GM18873 (cell line): ENCODE measurements around the gene TRMT11.
"Not testable (repeated sequence)": the region's sequence is repeated elsewhere in the genome, so short reads cannot be mapped to it uniquely, and the experiment has no call there.

ENCODE experiments used
- ATAC-seq: cut with Tn5 transposase; IDR thresholded peaks from one replicate; pipeline ENCODE4 v1.9.1; 2021; ENCODE audit warnings: mild to moderate bottlenecking, moderate library complexity, moderate number of reproducible peaks; ENCODE audit not compliant: unreplicated experiment, low FRiP score

The TRMT11 gene

DNA sequence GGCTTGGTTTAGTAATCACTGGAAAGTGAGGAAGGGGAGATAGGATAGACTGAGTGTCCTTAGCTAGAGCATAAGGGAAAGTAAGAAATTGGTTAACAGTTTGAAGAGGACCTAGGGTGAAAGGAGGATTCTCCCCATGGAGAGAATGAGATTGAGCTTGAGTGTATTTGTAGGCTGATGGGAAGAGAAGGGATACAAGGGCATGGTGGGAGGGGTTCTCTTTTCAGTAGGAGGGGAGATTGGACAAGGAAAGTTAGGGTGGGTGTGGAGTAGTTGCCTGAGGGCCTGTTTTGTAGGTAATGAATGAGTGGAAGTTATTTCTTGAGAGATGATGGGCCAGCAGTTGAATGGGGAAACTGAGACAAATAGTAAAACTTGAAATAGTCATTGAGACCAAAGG is 1.9 kb downstream of the TRMT11 start:
- ATAC-seq = no peak

DNA sequence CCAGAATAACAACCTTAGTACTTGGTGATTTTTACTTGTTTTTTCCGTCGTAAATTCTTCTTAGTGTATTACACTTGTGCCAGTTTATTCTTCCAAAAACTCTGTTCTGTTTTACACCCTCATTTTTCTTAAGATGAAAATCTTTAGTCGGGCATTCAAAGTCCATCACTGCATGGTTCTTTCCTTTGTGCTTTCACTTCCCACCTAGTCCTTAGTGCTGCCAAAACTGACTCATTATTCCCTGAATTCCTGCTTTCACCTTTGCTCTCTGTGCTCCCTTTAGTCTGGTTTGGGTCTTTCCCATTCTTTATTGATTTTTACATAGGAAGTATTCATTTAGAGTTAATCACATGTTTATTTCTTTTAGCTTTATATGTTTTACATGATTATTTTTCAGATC is 3.3 kb downstream of the TRMT11 start:
- no peak for ATAC-seq

- no peak for ATAC-seq
Observed at GRCh38 chr6:125991653-125992052, 5.3 kb downstream of the TRMT11 start.

DNA sequence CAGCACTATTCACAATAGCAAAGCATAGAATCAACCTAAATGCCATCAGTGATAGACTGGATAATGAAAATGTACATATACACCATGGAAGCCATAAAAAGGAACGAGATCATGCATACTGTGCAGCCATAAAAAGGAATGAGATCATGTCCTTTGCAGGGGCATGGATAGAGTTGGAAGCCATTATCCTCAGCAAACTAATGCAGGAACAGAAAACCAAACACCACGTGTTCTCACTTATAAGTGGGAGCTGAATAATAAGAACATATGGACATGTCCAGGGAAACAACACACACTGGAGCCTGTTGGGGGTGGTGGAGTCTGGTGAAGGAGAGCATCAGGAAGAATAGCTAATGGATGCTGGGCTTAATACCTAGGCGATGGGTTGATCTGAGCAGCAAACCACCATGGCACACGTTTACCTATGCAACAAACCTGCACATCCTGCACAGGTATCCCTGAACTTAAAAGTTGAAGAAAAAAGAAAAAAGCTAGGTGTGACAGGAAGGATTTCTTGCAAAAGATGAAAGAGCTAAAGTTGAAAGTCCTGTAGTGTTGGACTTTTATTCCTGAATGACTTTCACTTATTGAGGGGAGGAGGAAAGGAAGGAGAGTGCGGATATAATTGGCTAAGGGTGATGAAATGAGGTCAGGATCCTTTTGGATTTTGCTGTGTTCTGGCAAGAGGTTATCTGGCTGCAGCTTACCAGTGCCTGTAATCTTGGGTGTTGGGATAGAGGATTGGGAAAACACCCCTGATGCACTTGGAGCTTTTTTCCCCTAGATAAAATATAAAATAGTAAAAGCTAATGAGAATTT is 8.5 kb downstream of the TRMT11 start:
- ATAC-seq = no peak

DNA sequence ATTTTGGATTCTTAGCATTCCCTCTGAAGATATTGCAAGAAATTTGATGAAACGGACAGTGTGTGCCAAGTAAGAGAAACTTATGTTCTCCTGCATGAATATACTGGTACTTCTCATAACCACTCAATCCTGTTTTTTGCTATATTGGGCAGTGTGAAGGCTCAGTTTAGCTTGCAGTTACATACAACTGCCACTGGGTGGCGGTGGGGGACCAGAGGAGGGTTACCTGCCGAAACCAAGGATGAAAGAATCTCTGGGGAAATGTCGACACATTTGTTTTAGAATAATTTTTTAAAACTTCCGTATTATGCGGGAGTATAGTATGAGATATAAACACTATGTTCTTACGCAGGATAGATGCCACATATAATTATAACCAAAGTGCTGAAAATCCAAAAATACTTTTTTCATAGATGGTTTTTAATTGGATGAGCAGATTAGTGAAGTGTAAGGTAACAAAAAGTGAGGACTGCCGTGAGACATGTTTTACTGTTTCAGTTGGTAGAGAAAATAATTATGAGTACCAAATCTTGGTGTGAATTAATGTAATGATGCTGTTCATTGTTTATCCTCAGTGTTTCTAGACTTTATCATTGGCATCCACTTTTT is 9.7 kb downstream of the TRMT11 start:
- peak; percentile 90 for ATAC-seq

GRCh38 chr6:126002755-126003679 is 16.7 kb downstream of the TRMT11 start:
- ATAC-seq = no peak

DNA sequence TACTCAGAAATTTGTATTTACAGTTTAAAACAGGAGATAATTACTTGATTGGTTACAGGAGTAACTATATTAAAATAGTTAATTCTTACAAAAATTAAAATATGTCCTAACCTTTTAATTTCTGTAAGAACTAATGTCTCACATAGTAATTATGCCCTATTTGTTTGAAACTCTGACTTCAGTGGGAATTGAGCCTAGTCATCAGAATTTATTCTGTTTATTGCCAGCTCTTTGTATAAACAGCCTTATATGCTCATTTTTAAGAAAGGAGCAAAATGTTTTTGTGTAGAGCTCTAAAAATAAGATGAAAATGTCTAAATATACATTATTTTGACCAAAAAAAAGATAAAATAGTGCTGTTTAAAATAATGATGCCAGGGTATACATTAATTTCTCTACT is 21.5 kb downstream of the TRMT11 start:
- ATAC-seq = no peak

- no peak for ATAC-seq
Observed at GRCh38 chr6:126010040-126010439, 23.7 kb downstream of the TRMT11 start.

GRCh38 chr6:126015863-126016262 is 29.5 kb downstream of the TRMT11 start:
- ATAC-seq = no peak

DNA sequence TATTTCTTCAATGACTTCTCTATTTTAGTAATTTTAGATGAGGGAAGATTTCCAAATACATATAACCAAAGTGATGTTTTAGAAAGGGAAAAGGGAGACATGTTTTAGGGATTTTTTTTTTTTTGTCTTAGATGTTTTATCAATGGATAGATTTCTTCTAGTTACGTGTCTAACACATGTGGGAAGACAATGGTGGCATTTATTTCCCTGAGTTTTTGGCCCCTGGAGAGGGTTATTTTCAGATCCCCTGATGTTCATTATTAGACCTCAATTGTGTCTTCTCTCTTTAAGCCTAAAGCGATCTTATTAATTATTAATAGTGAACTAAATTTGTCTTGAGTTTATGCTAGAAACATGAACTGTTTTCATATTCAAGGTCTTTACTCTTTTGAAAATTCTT is 30.3 kb downstream of the TRMT11 start:
- ATAC-seq = no peak

GRCh38 chr6:126017668-126018067 is 31.3 kb downstream of the TRMT11 start:
- no peak for ATAC-seq

GRCh38 chr6:126020305-126021050 is 34.1 kb downstream of the TRMT11 start:
- no peak for ATAC-seq

DNA sequence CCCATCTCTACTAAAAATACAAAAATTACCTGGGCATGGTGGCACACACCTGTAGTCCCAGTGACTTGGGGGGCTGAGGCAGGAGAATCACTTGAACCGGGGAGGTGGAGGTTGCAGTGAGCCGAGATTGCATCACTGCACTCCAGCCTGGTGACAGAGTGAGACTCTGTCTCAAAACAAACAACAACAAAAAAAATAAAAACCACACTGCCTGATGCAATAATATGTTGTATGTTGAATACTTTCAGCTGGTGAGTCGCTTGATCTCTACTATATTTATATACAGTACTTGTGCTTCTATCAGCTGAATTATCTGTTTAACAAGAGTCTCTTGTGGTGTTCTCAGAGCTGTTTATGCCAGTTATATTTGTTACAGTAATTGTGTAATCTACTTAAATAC is 37.1 kb downstream of the TRMT11 start:
- not testable (repeated sequence) for ATAC-seq

- no peak for ATAC-seq
Observed at GRCh38 chr6:126026001-126026400, 39.7 kb downstream of the TRMT11 start.

GRCh38 chr6:126027601-126028000 is 41.3 kb downstream of the TRMT11 start:
- no peak for ATAC-seq

DNA sequence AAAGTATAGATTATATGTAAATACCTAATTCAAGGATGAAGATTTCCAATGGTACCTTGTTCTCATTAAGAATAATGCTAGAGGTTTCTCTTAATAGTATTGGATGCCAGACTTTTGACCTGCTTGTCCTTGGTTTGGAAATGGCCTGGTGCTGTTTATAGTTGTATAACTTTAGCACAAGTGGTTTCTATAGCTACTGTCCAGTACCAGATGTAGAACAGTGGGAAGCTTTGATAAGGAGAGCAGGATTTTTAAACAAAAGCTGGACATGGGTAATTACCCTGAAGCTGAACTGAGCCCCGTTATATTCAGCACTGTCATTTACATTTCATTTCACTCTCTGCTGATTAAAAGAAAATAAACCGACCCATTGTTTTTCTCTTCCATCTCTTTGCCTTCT is 43.7 kb downstream of the TRMT11 start:
- no peak for ATAC-seq

- ATAC-seq = peak; percentile 53
Observed at GRCh38 chr6:126033696-126034095, 47.4 kb downstream of the TRMT11 start.

DNA sequence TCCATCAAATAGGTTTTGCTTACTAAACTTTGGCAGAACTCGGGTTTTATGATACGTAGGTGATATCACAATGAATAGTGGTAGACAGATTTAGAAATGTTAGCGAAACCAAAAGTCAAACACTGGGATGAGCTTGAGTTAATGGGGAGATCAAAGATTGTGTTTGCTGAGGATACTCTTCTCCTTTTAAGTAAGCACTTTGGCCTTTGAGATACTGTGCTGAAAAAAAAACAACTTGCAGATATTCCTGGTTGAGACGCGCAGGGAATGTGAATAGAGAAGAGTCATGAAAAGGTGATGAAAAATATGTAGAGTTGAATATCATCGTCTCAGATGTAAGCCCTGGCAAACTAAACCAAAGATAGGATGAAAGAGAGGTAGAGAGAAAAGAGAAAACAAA is 48.3 kb downstream of the TRMT11 start:
- no peak for ATAC-seq

GRCh38 chr6:126035764-126036163 is 49.4 kb downstream of the TRMT11 start:
- no peak for ATAC-seq

DNA sequence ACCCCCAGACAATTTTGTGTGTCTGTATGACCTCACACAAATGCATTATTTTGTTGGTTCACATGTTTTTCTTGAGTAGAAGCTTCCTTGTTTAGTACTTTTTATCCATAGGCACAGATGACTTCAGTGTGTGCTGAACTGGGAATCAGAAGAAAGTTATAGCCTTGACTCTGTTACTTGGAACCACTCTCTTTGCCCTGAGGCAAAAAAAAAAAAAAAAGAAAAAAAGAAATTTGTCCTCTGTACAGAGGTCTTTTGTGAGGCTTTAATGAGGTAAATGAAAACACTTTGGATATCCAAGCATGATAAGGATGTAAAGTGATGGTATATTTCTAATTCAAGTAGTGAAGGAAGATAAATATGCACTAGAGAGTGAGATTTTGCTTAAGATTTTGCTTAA is 51.9 kb downstream of the TRMT11 start:
- ATAC-seq = no peak
